ENCODE results near the gene NKX2-2.

NKX2-2 gene

DNA sequence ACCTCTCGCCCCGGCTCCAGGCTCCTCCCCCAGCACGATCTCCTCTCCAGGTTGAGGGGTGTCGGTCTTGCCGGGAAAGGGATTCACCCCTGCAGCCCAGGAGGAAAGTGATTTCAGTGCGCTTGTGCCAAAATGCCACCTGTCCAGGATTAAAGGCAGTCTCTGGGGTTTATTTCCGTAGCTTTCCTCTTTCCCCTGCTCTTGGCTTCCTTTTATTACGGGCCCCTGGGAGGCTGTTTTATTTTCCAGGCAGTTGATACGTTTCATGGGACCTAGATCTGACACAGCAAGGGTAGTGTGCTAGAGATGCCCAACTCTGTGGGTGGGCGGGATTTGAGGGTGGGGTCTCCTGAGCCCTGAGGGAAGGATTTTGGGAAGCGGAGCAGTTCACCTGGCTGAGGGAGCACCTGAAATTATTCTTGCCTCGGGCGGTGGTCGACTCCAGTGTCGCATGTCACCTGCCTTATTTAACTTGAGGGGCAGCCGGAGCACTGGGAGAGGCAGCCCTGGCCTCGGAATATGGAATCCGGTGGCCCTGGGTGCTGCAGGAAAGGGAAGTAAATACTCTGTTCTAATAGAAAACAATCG is 9.5 kb upstream of the NKX2-2 start:
- TF ChIP-seq, protein P1, sequence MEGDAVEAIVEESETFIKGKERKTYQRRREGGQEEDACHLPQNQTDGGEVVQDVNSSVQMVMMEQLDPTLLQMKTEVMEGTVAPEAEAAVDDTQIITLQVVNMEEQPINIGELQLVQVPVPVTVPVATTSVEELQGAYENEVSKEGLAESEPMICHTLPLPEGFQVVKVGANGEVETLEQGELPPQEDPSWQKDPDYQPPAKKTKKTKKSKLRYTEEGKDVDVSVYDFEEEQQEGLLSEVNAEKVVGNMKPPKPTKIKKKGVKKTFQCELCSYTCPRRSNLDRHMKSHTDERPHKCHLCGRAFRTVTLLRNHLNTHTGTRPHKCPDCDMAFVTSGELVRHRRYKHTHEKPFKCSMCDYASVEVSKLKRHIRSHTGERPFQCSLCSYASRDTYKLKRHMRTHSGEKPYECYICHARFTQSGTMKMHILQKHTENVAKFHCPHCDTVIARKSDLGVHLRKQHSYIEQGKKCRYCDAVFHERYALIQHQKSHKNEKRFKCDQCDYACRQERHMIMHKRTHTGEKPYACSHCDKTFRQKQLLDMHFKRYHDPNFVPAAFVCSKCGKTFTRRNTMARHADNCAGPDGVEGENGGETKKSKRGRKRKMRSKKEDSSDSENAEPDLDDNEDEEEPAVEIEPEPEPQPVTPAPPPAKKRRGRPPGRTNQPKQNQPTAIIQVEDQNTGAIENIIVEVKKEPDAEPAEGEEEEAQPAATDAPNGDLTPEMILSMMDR (IDR thresholded peaks at IDR 0.05; ENCODE audit: insufficient read depth, low read depth, low read length, missing control alignments): no peak
- no peak for DNase-seq (ENCODE audit: low read depth)
- no peak overlapping the region for H3K4me3 ChIP-seq (ENCODE audit: low read depth, low read length)

DNA sequence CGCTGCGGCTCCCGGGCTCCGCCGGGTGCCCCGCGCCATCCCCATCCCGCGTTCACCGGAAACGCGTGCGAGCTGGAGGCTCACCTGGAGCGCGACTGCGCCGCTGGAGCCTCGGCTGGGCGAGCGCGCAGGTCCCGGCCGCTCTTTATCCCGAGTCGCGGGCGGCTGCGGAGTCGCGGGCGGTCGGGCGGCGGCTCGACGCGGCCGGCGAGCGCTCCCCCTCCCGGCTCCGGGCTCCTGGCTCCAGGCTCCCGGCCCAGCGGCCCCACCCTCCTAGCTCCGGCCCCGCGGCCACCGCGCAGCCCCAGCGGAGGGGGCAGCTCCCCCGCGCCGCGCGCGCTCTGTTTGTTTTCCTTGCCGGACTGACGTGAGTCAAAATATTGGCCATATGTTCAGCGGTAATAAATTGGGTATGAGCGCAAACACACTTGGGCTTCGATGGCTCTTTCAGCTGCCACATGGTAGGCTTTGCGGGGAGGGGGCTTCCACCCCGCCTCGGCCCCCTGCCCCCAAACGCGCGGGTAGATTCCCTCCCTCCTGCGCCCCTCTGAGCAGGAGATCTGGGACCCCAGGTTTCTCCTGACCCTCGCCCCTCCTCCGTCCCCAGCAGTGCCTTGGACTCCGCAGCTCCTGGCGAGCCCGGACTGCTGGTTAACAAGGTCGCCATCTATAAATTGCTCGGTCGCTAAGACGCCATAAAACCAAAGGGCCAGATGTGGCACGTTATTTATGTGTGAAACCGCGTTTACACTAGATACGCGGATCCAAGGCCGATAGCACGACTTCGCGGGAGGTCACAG is 8.8 kb upstream of the NKX2-2 start:
- DNase-seq (ENCODE audit: low read depth): no peak
- TF ChIP-seq, protein P1 (IDR thresholded peaks at IDR 0.05; ENCODE audit: insufficient read depth, low read depth, low read length, missing control alignments): no peak
- no peak overlapping the region for H3K4me3 ChIP-seq (ENCODE audit: low read depth, low read length)

DNA sequence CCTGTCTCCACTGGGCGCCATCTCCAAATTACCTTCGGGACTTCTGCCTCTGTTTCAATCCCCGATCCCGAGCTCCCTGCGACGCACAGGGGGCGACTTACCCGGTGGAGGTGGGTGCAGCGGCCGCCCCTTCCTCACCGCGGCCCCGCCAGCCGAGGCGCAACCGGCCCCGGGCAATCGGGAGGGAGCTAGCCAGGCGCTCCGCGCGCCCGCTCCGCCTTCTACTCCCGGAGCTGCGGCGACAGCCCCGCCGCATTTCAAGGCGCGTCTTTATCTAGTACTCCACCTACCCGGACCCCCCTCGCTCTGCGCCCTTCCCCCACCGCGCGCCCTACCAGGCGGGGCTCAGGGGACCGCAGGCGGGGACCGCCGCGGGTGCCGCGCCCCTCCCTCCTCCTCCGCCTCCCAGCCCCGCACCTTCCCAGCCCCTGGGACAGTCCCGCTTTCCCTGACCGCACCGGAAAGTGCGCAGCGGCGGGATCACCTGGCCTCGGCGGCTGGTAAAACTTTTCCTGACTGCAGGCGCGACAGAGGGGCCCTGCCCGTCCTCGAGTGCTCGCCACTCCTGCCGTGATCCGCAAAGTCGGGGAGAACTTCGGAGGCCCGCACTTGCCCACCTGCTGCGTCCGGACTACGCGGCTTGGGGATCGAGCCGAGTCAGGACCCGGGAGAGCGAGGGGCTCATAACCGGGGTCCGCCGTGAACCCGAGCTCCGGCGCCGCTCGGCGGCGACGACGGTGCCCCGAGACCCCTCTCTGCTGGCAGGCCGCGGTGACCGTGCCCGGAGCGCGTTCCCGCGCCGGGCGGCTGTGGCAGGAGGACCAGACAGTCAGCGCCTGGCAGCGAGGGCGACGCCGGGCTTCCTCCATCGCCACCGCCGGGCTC is 8.0 kb upstream of the NKX2-2 start:
- DNase-seq (ENCODE audit: low read depth): no peak
- TF ChIP-seq, protein P1 (IDR thresholded peaks at IDR 0.05; ENCODE audit: insufficient read depth, low read depth, low read length, missing control alignments): no peak
- no peak overlapping the region for H3K4me3 ChIP-seq (ENCODE audit: low read depth, low read length)

DNA sequence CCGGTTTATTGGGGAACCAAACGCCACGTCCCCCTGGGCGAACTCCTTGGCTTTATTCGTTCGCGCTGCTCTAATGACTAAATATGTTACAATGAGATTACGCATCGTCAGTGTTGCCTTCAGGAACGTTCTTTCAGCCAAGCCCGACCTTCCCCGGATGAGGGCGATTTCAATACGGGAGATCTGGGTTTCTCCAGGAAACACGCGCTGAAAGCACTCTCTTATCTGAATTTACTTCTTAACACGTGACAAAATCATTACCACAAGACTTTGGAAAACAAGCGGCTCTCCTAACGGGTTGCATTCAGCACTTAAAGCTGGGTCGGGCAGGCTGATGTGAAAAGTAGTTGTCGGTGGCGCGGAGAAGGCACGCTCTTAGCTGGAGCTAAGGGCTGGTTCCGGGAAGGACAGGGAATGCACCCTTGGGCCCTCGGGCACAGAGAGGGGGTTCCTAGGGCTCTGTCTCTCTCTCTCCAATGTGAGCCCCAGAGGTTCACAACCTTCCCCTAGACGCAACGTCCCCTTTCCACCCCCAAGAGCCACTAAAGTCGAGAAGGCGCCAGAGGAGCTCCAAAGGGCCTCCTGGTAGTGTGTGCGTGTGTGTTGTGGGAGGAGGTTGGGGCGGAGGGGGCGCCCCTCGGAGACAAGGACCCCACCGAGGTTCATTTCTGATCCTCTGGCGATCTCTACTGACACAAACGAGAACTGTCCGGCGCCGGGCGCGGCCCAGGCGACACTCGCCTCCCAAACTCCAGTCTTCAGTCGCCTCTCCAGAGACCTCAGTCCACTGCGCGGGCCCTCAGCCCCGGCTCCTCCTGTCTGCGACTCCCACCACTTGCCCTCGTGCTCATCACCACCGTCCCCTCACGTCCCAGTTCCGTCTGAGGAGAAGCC is 7.1 kb upstream of the NKX2-2 start:
- no peak overlapping the region for H3K4me3 ChIP-seq (ENCODE audit: low read depth, low read length)
- TF ChIP-seq, protein P1 (IDR thresholded peaks at IDR 0.05; ENCODE audit: insufficient read depth, low read depth, low read length, missing control alignments): no peak
- no peak for DNase-seq (ENCODE audit: low read depth)

DNA sequence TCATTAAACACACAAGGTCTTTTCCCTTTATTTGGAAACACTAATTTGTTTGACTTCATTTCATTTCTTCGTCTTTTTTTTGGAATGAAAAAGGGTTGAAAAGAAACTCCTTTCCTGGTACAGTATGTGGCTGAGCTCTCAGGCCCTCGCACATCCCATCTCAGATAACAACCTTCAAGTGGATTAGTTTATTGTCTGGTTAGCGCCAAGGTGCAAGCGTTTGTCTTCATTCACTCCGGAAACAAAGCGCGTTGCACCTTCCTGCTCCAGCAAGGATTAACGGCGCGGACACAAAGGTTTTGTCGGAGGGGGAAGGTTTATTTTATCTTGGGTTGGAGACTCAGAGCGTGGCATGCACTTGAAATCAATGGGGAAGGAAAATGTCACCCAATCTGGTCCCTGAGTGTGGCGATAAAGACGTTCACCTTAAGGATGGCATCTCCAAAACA is 5.3 kb upstream of the NKX2-2 start:
- TF ChIP-seq, protein P1 (IDR thresholded peaks at IDR 0.05; ENCODE audit: insufficient read depth, low read depth, low read length, missing control alignments): no peak
- H3K4me3 ChIP-seq (ENCODE audit: low read depth, low read length): no peak overlapping the region
- no peak for DNase-seq (ENCODE audit: low read depth)

Data from GM12865 (cell line).